ENCODE data around the gene WDR64. TPM values are rescaled to one million over a fixed set of nuclear protein-coding genes. Genes with fewer than 3 reads are reported as not detected.

WDR64 gene
- total RNA-seq, 1 donor from 2014 or later = 0.17 TPM

DNA sequence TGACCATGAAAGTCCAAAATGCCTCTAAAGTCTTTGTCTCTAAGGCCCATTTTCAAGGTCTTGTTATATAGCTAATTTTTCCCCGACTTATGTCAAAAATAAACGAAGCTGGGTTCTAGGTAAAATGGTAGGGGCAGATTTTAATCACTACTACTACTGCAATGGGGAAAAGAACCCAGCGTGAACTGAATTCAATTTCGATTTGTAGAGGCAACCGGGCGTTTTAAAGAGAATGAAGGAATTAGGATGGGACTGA, 195.4 kb downstream of the WDR64 start:
- Mint-ChIP-seq H3K36me3 (ENCODE audit: low read depth) (no peaks in the 10 kb centered on the region), H3K27me3 (ENCODE audit: low read depth) (no peaks in the 10 kb centered on the region), H3K4me3 (ENCODE audit: unreplicated experiment) (peak overlapping the region; percentile 92), H3K9me3 (ENCODE audit: low read depth) (no peaks in the 10 kb centered on the region), H3K27ac (ENCODE audit: unreplicated experiment) (peak overlapping the region; percentile 99), H3K4me1 (ENCODE audit: low read depth) (peaks cover 34% of the 10 kb centered on the region)
- TF ChIP-seq, protein P1, sequence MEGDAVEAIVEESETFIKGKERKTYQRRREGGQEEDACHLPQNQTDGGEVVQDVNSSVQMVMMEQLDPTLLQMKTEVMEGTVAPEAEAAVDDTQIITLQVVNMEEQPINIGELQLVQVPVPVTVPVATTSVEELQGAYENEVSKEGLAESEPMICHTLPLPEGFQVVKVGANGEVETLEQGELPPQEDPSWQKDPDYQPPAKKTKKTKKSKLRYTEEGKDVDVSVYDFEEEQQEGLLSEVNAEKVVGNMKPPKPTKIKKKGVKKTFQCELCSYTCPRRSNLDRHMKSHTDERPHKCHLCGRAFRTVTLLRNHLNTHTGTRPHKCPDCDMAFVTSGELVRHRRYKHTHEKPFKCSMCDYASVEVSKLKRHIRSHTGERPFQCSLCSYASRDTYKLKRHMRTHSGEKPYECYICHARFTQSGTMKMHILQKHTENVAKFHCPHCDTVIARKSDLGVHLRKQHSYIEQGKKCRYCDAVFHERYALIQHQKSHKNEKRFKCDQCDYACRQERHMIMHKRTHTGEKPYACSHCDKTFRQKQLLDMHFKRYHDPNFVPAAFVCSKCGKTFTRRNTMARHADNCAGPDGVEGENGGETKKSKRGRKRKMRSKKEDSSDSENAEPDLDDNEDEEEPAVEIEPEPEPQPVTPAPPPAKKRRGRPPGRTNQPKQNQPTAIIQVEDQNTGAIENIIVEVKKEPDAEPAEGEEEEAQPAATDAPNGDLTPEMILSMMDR (IDR thresholded peaks at IDR 0.05) = no peak
- no peak for DNase-seq (ENCODE audit: low spot score)

DNA sequence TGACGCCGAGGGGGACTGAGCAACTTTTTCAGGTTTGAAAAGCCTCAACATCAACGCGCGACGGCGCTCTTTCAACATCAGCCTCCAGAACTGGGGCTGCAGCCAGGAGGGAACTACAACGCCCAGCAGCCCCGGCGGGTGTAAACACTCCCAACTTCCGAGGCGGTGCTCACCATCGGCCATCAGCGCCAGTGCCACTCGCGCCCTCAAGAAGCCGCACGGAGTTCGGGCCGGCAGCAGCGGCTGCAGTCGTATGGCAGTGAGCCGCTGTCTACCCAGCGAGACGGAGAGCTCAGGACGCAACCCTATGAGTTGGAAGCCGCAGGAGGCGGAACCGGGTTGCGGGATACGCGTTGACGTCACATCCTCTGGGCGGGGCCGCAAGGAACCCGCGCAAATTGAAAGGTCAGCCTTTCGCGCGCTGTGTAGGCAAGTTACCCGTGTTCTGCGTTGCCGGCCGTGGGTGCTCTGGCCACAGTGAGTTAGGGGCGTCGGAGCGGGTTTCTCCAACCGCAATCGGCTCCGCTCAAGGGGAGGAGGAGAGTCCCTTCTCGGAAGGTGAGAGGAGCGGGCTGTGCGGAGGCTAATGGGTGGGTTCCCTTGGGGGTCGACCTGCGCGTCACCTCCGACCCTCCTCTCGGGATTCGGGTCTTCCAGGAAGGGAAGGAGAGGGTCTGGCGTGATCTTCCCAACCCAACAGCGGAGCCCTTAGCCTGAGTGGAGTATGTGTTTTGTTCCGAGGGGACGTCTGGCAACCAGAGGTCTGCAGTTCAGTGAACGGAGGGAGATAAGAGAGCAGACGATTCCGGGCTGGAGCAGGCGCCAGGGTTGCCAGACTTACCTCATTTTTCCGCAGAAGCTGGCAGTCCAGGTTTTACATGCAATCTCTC, 196.0 kb downstream of the WDR64 start, which contains the start of gene EXO1:
Gene EXO1, plus strand, starts transcription at position 409 of the 890 bp plus-strand sequence. CDS start 2,222 bp downstream, outside the sequence.
- Mint-ChIP-seq H3K9me3 (ENCODE audit: low read depth) (no peaks in the 10 kb centered on the region), H3K4me3 (ENCODE audit: unreplicated experiment) (peak within 1 kb of the TSS; percentile 92), H3K36me3 (ENCODE audit: low read depth) (no peaks in the 10 kb centered on the region), H3K4me1 (ENCODE audit: low read depth) (peaks cover 29% of the 10 kb centered on the region), H3K27me3 (ENCODE audit: low read depth) (no peaks in the 10 kb centered on the region), H3K27ac (ENCODE audit: unreplicated experiment) (peak within 1 kb of the TSS; percentile 99)
- DNase-seq (ENCODE audit: low spot score) = peak; percentile 96
- TF ChIP-seq, protein P1 (IDR thresholded peaks at IDR 0.05) = peak; percentile 68

DNA sequence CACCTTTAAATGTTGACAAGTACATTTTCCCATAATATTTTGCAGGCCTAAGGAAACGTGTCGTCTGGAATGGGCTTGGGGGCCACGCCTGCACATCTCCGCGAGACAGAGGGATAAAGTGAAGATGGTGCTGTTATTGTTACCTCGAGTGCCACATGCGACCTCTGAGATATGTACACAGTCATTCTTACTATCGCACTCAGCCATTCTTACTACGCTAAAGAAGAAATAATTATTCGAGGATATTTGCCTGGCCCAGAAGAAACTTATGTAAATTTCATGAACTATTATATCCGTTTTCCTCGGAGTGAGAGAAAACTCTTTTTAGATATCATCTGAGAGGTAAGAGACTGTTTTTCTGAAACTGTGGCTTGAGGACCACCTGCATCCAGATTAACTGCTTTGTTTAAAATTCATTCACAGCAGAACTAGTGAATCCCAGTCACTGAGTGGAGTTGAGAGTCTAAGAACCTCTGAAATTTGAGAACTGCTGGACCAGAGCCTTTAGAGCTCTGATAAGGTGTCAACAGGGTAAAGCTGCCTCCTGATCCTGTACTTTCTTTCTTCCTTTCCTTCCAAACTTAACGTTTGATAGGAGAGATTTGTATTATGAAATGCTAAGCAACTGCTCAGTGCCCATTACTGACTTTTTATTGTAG, 196.7 kb downstream of the WDR64 start:
- peaks cover 24% of the 10 kb centered on the region for H3K4me1 Mint-ChIP-seq (ENCODE audit: low read depth)
- H3K9me3 Mint-ChIP-seq (ENCODE audit: low read depth) = no peaks in the 10 kb centered on the region
- DNase-seq (ENCODE audit: low spot score) = no peak
- TF ChIP-seq, protein P1 (IDR thresholded peaks at IDR 0.05) = no peak
- H3K27me3 Mint-ChIP-seq (ENCODE audit: low read depth) = no peaks in the 10 kb centered on the region
- H3K4me3 Mint-ChIP-seq (ENCODE audit: unreplicated experiment) = peak overlapping the region; percentile 92
- no peaks in the 10 kb centered on the region for H3K36me3 Mint-ChIP-seq (ENCODE audit: low read depth)
- H3K27ac Mint-ChIP-seq (ENCODE audit: unreplicated experiment) = no peak overlapping the region

DNA sequence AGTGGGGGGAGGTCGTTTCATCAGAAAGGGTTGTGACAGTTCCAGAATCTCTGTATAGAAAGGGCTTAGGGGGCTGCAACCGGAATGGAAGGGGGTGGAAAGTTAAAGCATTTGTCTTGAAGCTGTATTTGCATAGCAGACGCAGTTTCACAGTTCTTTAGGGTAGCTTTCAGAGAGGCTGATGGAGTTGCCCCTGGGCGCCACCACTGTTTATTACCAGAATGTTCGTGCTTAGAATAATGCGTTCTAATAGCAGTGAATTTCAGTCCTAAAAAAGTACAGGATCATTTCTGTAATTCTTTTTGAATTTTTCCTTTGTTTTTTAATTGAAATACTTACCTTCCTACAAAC, 197.2 kb downstream of the WDR64 start:
- Mint-ChIP-seq H3K27me3 (ENCODE audit: low read depth) (no peaks in the 10 kb centered on the region), H3K4me1 (ENCODE audit: low read depth) (peaks cover 24% of the 10 kb centered on the region), H3K9me3 (ENCODE audit: low read depth) (no peaks in the 10 kb centered on the region), H3K4me3 (ENCODE audit: unreplicated experiment) (peak overlapping the region; percentile 92), H3K36me3 (ENCODE audit: low read depth) (no peaks in the 10 kb centered on the region), H3K27ac (ENCODE audit: unreplicated experiment) (no peak overlapping the region)
- DNase-seq (ENCODE audit: low spot score) = no peak
- TF ChIP-seq, protein P1 (IDR thresholded peaks at IDR 0.05) = no peak

Other genes with a start within 250 kb of the WDR64 start
- 57.9 to 65.6 TPM (median 59.7 TPM) in 3 replicates for gene FH, start 132.5 kb upstream of the WDR64 start, total RNA-seq
- not detected in 3 replicates for gene KMO, start 119.9 kb upstream of the WDR64 start, total RNA-seq
- gene CHML, start 11.9 kb upstream of the WDR64 start, total RNA-seq = 12.8 to 14.0 TPM (median 13.3 TPM) in 3 replicates
- gene OPN3, start 11.9 kb upstream of the WDR64 start, total RNA-seq = 20.0 to 29.1 TPM (median 23.5 TPM) in 3 replicates
- 2.7 to 11.5 TPM (median 3.8 TPM) in 3 replicates for gene EXO1, start 195.9 kb downstream of the WDR64 start, total RNA-seq